Endometrial microvascular endothelial cells (primary cell): ENCODE data around the gene MYO1A. TPM values are rescaled to one million over a fixed set of nuclear protein-coding genes. Genes with fewer than 3 reads are reported as not detected.
"Not testable (repeated sequence)": the region's sequence is repeated elsewhere in the genome, so short reads cannot be mapped to it uniquely, and the experiment has no call there.

ENCODE experiments used
- in situ Hi-C: cut with HindIII; loops from 2 replicates; pipeline ENCODE4 v1.10.0; 2017; ENCODE audit warnings: low sequenced_read_pairs, low pct_unique_long_range_greater_than_20kb; ENCODE audit errors: inconsistent ontology term
- total RNA-seq: library from RNA; depleted of rRNA; stranded (reverse); fragments of >200 nt; gene quantifications from one replicate; pipeline ENCODE4 v1.2.3, GENCODE V29; 2015; ENCODE audit errors: inconsistent ontology term

The MYO1A gene
- total RNA-seq, 1 donor from 2014 or later, result not detected

DNA sequence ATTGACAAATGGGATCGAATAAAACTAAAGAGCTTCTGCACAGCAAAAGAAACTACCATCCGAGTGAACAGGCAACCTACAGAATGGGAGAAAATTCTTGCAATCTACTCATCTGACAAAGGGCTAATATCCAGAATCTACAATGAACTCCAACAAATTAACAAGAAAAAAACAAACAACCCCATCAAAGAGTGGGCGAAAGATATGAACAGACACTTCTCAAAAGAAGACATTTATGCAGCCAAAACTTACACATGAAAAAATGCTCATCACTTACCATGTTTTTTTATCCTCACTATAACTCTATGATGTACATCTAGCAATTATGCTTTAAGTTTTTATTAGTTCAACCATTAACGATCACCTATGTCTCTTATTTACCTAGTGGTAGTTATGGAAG lies 4.0 kb upstream of the MYO1A start:
- in situ Hi-C loops, result not testable (repeated sequence)

DNA sequence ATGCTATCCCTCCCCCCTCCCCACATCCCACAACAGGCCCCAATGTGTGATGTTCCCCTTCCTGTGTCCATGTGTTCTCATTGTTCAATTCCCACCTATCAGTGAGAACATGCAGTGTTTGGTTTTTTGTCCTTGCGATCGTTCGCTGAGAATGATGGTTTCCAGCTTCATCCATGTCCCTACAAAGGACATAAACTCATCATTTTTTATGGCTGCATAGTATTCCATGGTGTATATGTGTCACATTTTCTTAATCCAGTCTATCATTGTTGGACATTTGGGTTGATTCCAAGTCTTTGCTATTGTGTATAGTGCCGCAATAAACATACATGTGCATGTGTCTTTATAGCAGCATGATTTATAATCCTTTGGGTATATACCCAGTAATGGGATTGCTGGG lies 3.2 kb upstream of the MYO1A start:
- in situ Hi-C loops, result not testable (repeated sequence)

DNA sequence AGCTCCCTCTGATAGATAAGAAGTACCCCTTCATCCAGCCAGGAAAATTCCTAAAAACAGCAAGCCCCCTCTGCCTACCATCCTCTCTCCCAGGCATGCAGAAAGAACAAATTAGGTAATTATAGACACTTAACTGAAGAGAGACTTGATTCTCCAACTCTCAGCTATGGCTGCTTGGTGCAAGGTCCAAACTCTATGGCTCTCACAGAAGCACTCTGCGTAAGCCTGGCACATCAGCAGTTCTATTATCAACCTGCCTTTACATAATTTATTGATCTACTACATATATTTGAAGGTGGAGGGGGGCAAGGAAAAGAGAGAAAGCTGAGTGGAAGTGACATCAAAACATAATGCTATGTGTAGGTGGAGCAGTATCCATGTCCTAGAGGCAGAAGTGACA lies 1.1 kb upstream of the MYO1A start:
- in situ Hi-C loops, result no loop called here

DNA sequence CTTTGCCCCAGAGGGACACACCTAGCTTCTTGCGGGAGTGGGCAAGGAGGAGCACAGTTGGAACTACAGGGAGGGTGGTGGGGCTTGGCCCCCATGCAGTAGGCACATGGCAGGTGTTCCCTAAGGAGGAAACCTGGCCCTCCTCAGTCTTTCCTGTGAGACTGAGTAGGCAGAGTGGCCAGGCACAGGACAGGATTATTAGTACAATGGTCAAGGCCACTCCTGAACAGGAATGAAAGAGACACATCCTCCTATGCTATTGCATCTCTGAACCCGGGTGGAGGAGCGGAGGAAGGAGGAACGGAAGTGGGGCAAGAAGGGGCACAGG lies 846 bp downstream of the MYO1A start:
- in situ Hi-C loops, result no loop called here

DNA sequence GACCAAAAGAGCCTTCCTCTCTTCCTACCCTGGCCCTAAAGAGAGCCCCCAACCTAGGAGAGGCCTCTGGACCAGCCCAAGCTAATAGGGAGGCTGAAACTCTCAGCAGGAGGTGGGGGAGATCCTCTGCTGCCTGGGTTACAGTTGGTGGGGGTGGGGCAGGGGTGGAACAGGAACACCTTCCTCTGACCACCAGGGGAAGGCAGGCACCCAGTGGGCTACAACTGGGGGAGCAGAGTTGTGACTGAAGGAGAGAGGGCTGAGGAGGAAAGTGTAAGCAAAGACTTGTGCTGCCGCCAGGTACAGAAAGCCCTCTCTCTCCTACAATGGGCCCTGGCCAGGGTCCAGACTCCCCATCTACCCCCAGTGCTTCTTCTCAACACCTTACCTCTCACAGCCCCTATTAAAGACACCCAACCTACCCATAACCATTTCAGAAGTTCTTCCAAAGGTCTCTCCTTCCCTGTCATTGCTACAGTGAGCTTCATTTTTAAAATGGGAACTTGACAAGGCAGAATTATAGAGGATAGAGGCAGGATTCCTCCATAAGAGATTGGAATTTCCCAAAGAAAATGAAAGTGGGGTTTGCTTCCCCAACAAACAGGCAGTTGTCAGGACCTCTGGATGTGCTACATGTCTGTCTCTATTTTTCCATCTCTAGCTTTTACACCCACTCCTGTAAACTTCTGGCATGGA lies 1.4 kb downstream of the MYO1A start:
- in situ Hi-C loops, result no loop called here

DNA sequence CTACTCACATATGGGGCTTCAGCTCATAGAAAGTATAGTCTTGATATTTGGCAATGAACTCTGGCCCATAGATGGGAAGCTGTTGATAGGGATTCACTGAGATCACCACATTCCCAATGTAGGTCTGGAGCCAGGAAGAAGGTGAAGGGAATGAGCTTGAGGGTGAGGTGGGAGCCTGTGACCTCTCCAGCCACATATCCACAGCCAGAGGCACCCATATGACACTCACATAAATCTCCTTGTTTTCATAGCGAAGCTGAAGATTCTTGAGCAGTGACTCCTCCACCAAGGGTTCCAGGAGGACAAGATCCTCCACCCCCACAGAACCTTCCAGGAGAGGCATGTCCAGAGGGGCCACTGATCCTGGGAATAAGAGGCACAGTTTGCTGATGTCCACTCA lies 1.9 kb downstream of the MYO1A start:
- in situ Hi-C loops, result no loop called here

DNA sequence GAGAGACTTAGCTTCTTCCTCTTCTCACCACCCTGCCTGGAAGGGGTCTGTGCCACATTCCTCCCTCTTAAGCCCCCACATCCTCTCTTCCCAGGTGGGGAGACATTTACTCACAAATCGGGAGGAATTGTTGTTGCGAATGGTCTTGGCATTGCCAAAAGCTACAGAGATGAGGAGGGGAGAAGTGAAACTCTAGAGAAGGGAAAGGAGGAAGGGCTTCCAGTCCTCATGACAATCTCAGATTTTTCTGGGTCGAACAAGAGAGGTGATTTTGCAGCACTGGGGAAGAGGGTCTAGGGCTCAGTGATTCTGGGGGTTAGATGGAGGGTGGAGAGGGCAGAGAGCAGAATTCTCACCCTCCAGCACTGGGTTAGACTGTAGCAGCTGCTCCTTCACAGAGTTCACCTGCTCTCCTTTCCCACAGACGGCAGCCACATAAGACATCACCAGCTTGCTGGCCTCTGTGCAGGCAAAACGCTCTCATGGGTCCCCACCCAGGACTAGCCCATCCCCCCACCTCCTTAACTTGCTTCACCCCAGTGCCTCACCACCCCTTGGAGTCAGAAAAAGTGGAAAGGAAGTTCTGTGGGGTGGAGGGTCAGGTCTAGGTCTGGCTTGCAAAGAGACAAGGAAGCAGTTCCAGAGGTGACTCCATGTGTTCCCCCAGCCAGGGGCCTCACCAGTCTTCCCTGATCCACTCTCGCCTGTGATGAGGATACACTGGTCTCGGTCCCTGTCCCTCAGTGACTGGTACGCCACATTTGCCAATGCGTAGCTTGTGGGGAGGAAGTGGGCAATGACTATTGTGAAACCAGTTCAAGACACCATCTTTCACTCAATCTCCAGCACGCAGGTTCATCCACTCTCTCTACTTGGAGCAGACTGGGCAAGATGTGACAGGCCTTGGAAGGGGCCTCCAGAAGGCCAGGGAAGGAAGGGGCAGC lies 2.7 kb downstream of the MYO1A start:
- in situ Hi-C loops, result no loop called here

DNA sequence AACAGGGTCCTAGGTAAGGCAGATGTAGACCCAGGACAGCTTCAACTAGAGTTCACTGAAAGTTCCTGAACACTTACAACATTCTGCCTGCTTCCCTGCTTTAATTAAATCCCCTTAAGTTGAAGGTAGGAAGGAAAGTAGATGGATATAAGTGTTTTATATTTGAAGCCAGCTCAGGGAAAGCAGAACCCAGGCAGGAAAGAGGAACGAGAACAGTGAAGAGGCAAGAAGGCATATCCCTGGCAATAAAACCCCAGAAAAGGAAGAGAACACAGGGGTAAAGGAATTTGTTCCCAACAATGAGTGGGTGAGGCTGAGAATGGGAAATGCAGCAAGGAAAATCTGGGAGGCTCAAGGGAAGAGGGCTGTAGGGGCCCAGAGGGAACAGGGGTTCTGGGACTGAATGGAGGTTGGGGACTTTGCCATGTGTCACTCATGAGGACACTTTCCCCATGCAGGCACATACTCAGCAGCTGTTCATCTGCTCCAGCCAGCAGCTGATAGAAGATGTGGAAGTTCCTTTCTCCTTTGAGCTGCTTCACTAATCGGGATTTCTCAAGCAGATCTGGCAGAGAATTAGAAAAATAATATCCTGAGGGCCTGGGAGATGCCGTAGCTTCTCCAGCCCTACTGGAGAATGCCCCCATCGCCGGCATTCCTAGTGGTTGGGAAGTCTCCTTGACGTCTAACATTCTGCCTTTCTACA lies 3.7 kb downstream of the MYO1A start:
- in situ Hi-C loops, result no loop called here

DNA sequence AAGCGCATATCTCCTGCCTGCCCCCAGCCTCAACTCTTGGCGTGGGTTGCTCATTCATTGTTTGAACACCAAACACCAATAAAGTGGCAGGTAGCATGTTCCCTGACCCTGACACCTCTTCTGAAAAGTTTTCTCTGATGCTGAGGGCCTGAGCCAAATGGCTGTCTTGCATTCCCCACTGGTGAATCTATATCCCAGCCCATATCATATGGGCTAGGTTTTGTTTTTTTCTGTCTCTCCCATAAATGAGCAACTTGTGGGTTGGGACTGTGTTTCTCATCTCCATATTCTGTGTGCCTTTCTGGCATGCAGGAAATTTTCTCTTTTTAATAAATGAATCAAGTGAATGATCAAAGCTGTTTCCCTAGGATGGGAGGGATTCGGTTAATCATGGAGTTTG lies 5.0 kb downstream of the MYO1A start:
- in situ Hi-C loops, result no loop called here

DNA sequence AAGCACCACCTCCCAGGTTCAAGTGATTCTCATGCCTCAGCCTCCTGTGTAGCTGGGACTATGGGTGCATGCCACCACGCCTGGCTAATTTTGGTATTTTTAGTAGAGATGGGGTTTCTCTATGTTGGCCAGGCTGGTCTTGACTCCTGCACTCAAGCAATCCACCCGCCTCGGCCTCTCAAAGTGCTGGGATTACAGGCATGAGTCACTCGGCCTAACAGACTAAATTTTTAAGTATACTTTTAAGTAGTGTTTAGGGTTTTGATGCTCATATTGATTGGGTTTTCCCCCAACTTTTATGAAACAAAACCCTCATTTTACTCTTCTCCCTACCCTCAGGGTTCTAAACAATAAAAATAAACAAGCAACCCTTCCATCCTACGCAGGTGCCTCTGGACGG lies 5.5 kb downstream of the MYO1A start:
- in situ Hi-C loops, result no loop called here

DNA sequence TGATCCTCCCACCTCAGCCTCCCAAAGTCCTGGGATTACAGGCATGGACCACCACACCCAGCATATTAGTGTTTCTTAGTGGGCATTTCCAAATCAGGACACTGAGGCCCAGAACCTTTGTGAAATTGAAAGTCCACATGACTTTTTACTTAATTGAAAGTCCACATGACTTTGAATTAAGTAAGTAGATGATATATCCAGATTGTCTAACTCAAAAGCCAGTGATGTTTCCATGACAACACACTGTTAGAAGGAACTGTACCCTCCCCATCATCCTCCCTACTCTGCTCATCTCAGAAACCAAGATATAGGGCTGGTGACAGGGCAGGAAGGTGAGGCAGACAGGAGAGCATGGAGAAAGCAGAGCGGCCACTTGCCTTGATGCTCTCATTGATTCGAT lies 7.2 kb downstream of the MYO1A start:
- in situ Hi-C loops, result no loop called here

DNA sequence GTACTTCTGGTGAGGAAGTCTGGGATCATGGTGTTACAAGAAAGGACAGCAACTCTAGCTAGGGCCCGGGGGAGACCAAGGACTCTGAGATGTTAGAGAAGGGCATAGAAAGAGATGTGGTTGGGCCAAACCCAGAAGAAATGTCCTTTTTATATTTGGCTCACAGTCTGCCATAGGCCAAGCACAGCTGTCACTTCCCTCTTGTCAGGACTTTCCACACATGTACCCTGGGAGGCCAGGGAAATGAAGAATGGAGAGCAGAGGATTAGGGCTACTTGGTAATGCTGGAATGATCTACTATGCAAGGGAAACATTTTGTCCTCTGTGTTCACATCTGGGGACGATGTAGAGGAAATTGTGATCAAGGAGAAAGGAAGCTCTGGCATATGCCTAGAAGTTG lies 9.2 kb downstream of the MYO1A start:
- in situ Hi-C loops, result no loop called here

DNA sequence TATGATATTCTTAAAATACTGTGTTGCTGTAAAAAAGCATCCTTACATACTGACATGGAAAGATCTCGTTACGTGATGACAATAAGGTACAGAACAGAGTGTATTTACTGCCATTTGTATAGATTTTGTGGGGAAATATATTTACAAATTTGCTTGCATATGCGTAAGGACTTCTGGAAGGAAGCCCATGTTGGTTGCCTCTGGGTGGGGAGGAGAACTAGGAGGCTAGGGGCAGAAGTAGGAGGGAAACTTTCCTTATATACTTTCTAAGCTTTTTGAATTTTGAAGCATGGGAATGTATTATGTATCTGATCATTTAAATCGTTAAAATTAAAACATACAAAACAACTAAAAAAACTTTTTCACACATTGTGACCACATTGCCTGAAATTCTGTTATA lies 9.7 kb downstream of the MYO1A start:
- in situ Hi-C loops, result no loop called here

DNA sequence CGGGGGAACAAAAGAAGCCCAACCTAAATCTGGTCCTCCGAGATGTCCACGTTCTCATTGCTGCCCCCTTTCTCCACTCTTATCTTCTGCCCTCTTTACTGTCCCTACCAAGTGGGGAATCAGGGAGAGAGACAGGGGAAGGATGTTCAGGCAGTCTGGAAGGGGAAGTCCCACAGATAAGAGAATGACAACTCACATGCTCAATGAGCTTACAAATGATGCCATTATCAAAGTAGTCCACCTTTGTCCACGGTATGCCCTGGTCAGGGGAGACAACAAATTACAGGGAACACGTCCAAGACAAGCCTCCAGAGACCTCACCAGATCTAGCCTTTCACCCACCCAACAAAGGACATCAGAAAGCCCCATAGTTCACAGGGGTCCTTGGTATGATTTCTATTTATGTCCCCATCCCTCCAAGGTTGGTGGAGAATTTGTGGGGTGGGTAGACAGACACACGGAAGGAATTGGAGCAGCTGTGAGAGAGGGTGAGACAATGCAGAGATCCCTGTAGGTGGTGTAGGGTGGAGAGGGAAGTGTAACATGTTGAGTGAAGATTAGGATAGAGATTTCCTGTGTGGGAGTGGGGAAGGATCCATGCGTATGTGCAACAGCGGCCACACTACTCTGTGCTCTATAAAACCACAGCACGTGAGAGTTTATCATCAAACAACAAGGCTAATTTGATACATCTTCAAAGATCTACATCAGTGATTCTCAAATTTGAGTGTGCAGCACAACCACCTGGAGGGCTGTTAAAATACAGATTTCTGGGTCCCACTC lies 10.7 kb downstream of the MYO1A start:
- in situ Hi-C loops, result no loop called here

DNA sequence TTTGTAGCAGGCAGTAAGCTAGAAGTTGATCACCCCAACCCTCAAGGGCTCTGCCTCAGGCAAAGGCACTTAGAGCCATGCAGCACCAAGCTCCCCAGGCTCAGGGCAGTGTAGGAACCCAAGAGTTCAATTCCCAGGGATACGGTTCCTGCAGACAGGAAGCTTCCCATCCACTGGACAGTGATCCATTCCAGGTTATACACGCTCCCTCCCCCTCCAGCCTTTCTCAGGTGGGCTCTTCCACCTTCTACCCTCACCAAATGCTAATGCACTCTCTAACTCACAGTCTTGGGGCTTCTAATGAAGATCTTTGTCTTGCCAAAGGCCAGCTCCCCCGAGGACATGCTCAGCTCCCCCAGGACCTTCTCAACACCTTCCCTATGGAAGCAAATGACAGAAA lies 12.7 kb downstream of the MYO1A start:
- in situ Hi-C loops, result no loop called here

DNA sequence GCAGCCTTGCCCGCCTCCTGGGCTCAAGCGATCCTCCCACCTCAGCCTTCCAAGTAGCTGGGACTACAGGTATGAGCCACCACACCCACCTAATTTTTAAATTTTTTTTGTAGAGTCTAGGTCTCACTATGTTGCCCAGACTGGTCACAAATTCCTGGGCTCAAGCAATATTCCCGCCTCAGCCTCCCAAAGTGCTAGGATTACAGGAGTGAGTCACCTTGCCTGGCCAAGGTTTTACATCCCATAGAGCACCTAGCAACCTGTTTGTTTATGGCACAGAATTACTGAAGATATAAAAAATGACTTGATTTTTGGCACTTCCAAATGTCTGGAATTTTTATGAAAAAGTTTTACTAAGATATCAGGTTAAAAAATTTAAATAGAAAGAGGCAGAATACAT lies 16.5 kb downstream of the MYO1A start:
- in situ Hi-C loops, result no loop called here

DNA sequence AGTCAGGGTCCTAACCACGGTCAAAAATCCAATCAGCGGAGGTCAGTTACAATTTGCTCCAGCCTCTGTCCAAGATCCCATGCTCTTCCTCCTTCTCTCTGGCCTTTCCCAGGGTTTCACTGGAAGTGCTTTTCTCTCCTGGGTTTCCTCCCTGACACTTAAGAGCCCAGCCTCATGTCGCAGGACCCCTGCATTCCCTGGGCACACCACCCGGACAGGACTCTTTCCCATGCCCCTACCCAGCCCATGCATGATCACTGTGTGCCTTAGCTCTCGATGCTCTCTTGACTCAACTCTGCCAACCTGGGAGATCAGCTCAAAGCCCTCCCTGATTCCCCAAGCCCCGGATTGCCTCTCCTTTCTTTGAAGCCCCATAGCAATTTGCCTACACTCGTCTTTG lies 18.1 kb downstream of the MYO1A start:
- in situ Hi-C loops, result no loop called here

DNA sequence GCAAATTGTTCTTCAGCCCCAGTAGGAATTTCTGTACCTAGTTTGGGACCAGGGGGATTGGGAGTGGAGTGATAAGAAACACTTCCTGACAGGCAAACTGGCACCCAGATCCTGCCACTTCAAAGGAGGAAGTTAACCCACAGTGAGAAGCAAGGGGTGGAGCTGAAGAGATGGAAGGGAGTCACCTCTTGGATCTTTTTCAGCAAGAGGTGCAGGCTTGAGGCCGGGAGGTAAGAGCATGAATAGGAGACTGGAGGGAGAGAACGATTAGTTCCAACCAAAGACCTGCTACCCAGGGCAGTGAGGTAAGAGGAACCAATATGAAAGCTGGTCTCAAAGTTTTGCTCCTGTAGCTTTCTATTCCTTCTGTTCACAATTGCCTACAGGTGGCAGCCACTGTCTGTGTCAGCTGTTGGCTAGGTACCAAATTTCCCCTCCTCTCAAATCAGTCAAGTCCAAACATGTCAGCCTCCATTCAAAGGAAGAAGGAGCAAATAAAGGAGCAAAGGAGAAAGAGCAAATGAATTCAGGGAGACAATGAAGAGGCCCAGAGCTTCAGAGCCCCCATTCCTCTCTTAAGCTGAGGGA lies 18.7 kb downstream of the MYO1A start:
- in situ Hi-C loops, result no loop called here

DNA sequence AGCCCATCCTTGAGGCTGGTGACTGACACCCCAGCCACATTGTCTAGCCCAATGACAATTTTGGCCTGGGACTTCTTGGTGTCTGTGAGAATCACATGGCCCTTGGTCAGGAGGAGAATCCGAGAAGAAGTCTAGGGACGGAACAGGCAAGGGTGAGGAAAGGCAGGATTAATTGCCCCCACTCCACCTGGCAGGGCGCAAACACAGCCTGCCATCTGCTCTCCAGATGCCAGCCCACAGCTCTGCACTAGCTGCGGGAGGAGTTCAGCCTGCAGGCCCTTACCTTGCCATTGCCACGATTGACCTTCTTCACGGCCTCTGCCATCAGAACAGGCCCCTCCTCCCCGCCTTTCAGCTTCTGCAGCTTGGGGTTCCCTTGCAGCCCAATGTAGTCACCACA lies 20.5 kb downstream of the MYO1A start:
- in situ Hi-C loops, result no loop called here
